Endothelial cell of umbilical vein (primary cell): ENCODE data around the gene PEX7. TPM values are rescaled to one million over a fixed set of nuclear protein-coding genes. Genes with fewer than 3 reads are reported as not detected.
A peak's percentile ranks its signal among the peaks of the same experiment; 100 is the strongest.

ENCODE experiments used
- BruUV-seq: library from RNA; stranded (reverse); fragments of 400-500 nt; replicated peaks from 2 replicates; lab custom pipeline; 2021; lab: Mats Ljungman, UMichigan
- CTCF ChIA-PET: fragments of 300-600, 350-600 bp; sonication (Branson Sonifier 250); formaldehyde crosslinking; loops from one replicate; lab custom pipeline; 2021; ENCODE audit warnings: antibody characterized with exemption, inconsistent platforms; lab: Charles Lee
- POLR2A ChIA-PET: fragments of 300-600, 350-600 bp; sonication (Branson Sonifier 250); formaldehyde crosslinking; loops from one replicate; lab custom pipeline; 2021; ENCODE audit warnings: antibody characterized with exemption, inconsistent platforms; lab: Charles Lee
- DNase-seq: peaks from one replicate; pipeline ENCODE4 v3.0.0-alpha.2; 2011; ENCODE audit warnings: low read depth, low spot score
- FAIRE-seq: peaks from 2 replicates; lab custom pipeline; 2011; peaks lifted over from hg19 to GRCh38; lab: Jason Lieb, UNC
- H2AFZ ChIP-seq: 2 replicates; pipeline ENCODE4 v1.6.0; 2012; ENCODE audit warnings: low read depth, low read length, control low read depth, inconsistent platforms
- H3K27ac ChIP-seq: 2 replicates; pipeline ENCODE4 v1.5.1; 2011; ENCODE audit warnings: low read depth, mild to moderate bottlenecking, control low read depth, low read length, moderate library complexity; ENCODE audit not compliant: insufficient read depth
- H3K27me3 ChIP-seq, 2 experiments: 2 replicates each; pipeline versions ENCODE4 v1.6.0 to v1.6.1; 2011; ENCODE audit warnings: low read length in 2 of 2, mixed read lengths in 1 of 2; ENCODE audit not compliant: control insufficient read depth in 2 of 2, insufficient read depth in 2 of 2
- H3K36me3 ChIP-seq, 2 experiments: 2 replicates in 1 of 2; 3 replicates in 1 of 2; pipeline ENCODE4 v1.5.1; 2011; ENCODE audit warnings: low read length in 2 of 2, mild to moderate bottlenecking in 1 of 2, moderate library complexity in 1 of 2; ENCODE audit not compliant: control insufficient read depth in 2 of 2, insufficient read depth in 2 of 2; ENCODE audit errors: extremely low read depth in 1 of 2
- H3K4me1 ChIP-seq: 3 replicates; pipeline ENCODE4 v1.5.1; 2011; ENCODE audit warnings: mild to moderate bottlenecking, low read length; ENCODE audit not compliant: control insufficient read depth, insufficient read depth; ENCODE audit errors: extremely low read depth
- H3K4me2 ChIP-seq: 2 replicates; pipeline ENCODE4 v1.6.1; 2011; ENCODE audit warnings: low read length, control low read depth, mixed read lengths; ENCODE audit not compliant: insufficient read depth
- H3K4me3 ChIP-seq, 3 experiments: fragments of 200-600 bp in 1 of 3; sonication (generic), shearing (Covaris generic) in 1 of 3; replicated peaks in 1 of 3; 2 replicates each; pipeline ENCODE4 v1.5.1; 2011 to 2016; ENCODE audit warnings: control low read depth in 3 of 3, low read length in 3 of 3, mild to moderate bottlenecking in 2 of 3, inconsistent platforms in 1 of 3, low read depth in 1 of 3, moderate library complexity in 1 of 3; ENCODE audit not compliant: insufficient read depth in 1 of 3
- H3K79me2 ChIP-seq: 2 replicates; pipeline ENCODE4 v1.6.0; 2012; ENCODE audit warnings: low read length, inconsistent platforms; ENCODE audit not compliant: control insufficient read depth, insufficient read depth
- H3K9ac ChIP-seq: replicated peaks from 2 replicates; pipeline ENCODE3; 2011; ENCODE audit warnings: low read length, control low read depth; ENCODE audit not compliant: insufficient read depth; ENCODE audit errors: extremely low read depth
- H3K9me1 ChIP-seq: replicated peaks from 3 replicates; pipeline ENCODE4 v1.6.0; 2011; ENCODE audit warnings: mild to moderate bottlenecking, low read length; ENCODE audit not compliant: control insufficient read depth, insufficient read depth; ENCODE audit errors: extremely low read depth
- H3K9me3 ChIP-seq: replicated peaks from 2 replicates; pipeline ENCODE4 v1.5.1; 2012; ENCODE audit warnings: low read length, inconsistent platforms; ENCODE audit not compliant: control insufficient read depth, insufficient read depth
- H4K20me1 ChIP-seq: replicated peaks from 2 replicates; pipeline ENCODE3; 2011; ENCODE audit warnings: mild to moderate bottlenecking, low read length; ENCODE audit not compliant: control insufficient read depth, insufficient read depth; ENCODE audit errors: extremely low read depth
- CTCF ChIP-seq, 2 donors: IDR thresholded peaks; 1 replicate in 1 of 2; 2 replicates in 1 of 2; pipeline ENCODE4 v1.5.1; 2011; ENCODE audit warnings: low read length in 2 of 2, mild to moderate bottlenecking in 2 of 2, moderate library complexity in 2 of 2, control low read depth in 1 of 2, inconsistent platforms in 1 of 2, low read depth in 1 of 2; ENCODE audit not compliant: insufficient read depth in 1 of 2; ENCODE audit errors: extremely low read depth in 1 of 2
- EZH2 ChIP-seq: IDR thresholded peaks from 2 replicates; pipeline ENCODE4 v1.6.1; 2012; ENCODE audit warnings: borderline replicate concordance, low read depth, mild to moderate bottlenecking, moderate library complexity, low read length, inconsistent platforms; ENCODE audit not compliant: severe bottlenecking
- FOS ChIP-seq: IDR thresholded peaks from 2 replicates; pipeline ENCODE4 v1.6.1; 2011; ENCODE audit warnings: mild to moderate bottlenecking, low read length, moderate library complexity, borderline replicate concordance; ENCODE audit not compliant: insufficient read depth
- GATA2 ChIP-seq: IDR thresholded peaks from 2 replicates; pipeline ENCODE4 v1.7.0; 2011; ENCODE audit warnings: low read depth, mild to moderate bottlenecking, moderate library complexity, mixed read lengths, low read length; ENCODE audit not compliant: insufficient read length, insufficient read depth
- JUN ChIP-seq: IDR thresholded peaks from 2 replicates; pipeline ENCODE4 v1.6.1; 2011; ENCODE audit warnings: borderline replicate concordance, low read depth; ENCODE audit not compliant: insufficient read length, insufficient read depth
- MAX ChIP-seq: IDR thresholded peaks from 2 replicates; pipeline ENCODE4 v1.6.1; 2011; ENCODE audit not compliant: insufficient read depth, insufficient read length
- MYC ChIP-seq: IDR thresholded peaks from one replicate; pipeline ENCODE4 v1.6.1; 2011; ENCODE audit warnings: mild to moderate bottlenecking, low read depth, low read length
- POLR2A ChIP-seq: IDR thresholded peaks from 2 replicates; pipeline ENCODE4 v1.6.1; 2012; ENCODE audit warnings: low read depth, mild to moderate bottlenecking, control low read depth, low read length
- POLR2AphosphoS5 ChIP-seq: IDR thresholded peaks from 2 replicates; pipeline ENCODE4 v1.6.1; 2012; ENCODE audit warnings: low read depth, mild to moderate bottlenecking, control low read depth, low read length, moderate library complexity; ENCODE audit not compliant: insufficient read depth
- dilution Hi-C: fragments of 300-500 bp; cut with MboI; formaldehyde crosslinking; loops from one replicate; pipeline ENCODE4 v1.15.0; 2019; ENCODE audit warnings: low sequenced_read_pairs; ENCODE audit not compliant: extremely low pct_ligation_motif_present
- intact Hi-C: fragments of 100-400 bp; cut with micrococcal nuclease; formaldehyde crosslinking; loops from one replicate; pipeline ENCODE4 v1.10.0; 2022
- polyA plus RNA-seq, 4 experiments: library from polyadenylated mRNA; depleted of rRNA in 3 of 4; stranded (reverse) in 3 of 4; unstranded in 1 of 4; fragments of >200 nt; gene quantifications; 2 replicates each; pipeline versions ENCODE4 v1.2.1 to v1.2.3, GENCODE V29; 2011 to 2012; ENCODE audit warnings: missing spikeins in 1 of 4
- total RNA-seq: library from RNA; stranded (reverse); gene quantifications from 2 replicates; pipeline ENCODE4 v1.2.3, GENCODE V29; 2021

Gene PEX7
- total and polyA plus RNA-seq, 2 donors (not counting 3 experiments of a cell fraction or from before 2014, with no cell fraction given), result 3.7 to 5.7 TPM

GRCh38 chr6:136831873-136832562 lies 9.6 kb downstream of the PEX7 start:
- Histone ChIP-seq H4K20me1 (no peaks in the 10 kb centered on the region), H3K4me2 (no peak overlapping the region), H3K9me1 (no peaks in the 10 kb centered on the region), H3K27ac (no peak overlapping the region), H3K36me3 (peaks cover 0 to 6% of the 10 kb centered on the region in 2 experiments), H2AFZ (no peak overlapping the region), H3K4me3 (no peak overlapping the region), H3K79me2 (no peaks in the 10 kb centered on the region), H3K9ac (no peak overlapping the region), H3K9me3 (no peaks in the 10 kb centered on the region), H3K27me3 (no peaks in the 10 kb centered on the region), H3K4me1 (no peaks in the 10 kb centered on the region)
- POLR2A ChIA-PET, result no interaction called here
- DNase-seq (no peak), FAIRE-seq (peak; percentile 24)
- CTCF ChIA-PET, result interaction anchor here (0.6 kb wide), 1 partner anchor 105 kb away, joined by 3 read pairs; no protein-coding TSS in a partner anchor
- intact Hi-C loops (no loop called here), dilution Hi-C loops (no loop called here)
- no peak for TF ChIP-seq POLR2A
- TF ChIP-seq CTCF (IDR thresholded peaks at IDR 0.05; ENCODE audit: extremely low read depth in 1 of 2, insufficient read depth in 1 of 2, low read depth in 1 of 2, low read length in 2 of 2), result no peak
- no peak for TF ChIP-seq EZH2
- no TSS peak for BruUV-seq

GRCh38 chr6:136840276-136841001 lies 18.0 kb downstream of the PEX7 start:
- dilution Hi-C loops (no loop called here), intact Hi-C loops (no loop called here)
- Histone ChIP-seq H3K9me1 (no peaks in the 10 kb centered on the region), H3K9ac (no peak overlapping the region), H3K27ac (no peak overlapping the region), H3K4me3 (no peak overlapping the region), H3K9me3 (no peaks in the 10 kb centered on the region), H4K20me1 (no peaks in the 10 kb centered on the region), H3K36me3 (no peaks in the 10 kb centered on the region), H3K27me3 (no peaks in the 10 kb centered on the region), H2AFZ (no peak overlapping the region), H3K79me2 (no peaks in the 10 kb centered on the region), H3K4me2 (no peak overlapping the region), H3K4me1 (no peaks in the 10 kb centered on the region)
- no peak for FAIRE-seq
- no TSS peak for BruUV-seq
- CTCF ChIA-PET, result no interaction called here
- POLR2A ChIA-PET, result no interaction called here
- TF ChIP-seq JUN (no peak), CTCF (IDR thresholded peaks at IDR 0.05; ENCODE audit: extremely low read depth in 1 of 2, insufficient read depth in 1 of 2, low read depth in 1 of 2, low read length in 2 of 2) (no peak), EZH2 (no peak), POLR2A (no peak), MAX (no peak), GATA2 (no peak), POLR2AphosphoS5 (no peak), FOS (no peak), MYC (no peak)
- no peak for DNase-seq
